Stomach (tissue), 4 donors: ENCODE data around the gene AK5.

Experiments
- POLR2A ChIP-seq, 4 donors: fragments of 450-650 bp; IDR thresholded peaks; one replicate each; pipeline ENCODE4 v1.6.1; 2016; ENCODE audit warnings: antibody characterized with exemption in 4 of 4, control low read depth in 2 of 4, mild to moderate bottlenecking in 1 of 4, moderate library complexity in 1 of 4
- POLR2AphosphoS5 ChIP-seq, 3 donors: sonication (generic); formaldehyde crosslinking; IDR thresholded peaks; one replicate each; pipeline ENCODE4 v1.6.1; 2016; ENCODE audit warnings: antibody characterized with exemption in 3 of 3
- TF ChIP-seq, protein P1 (sequence below), 7 experiments: fragments of 450-650 bp in 4 of 7; fragments of 200-600 bp in 3 of 7; sonication (generic) in 3 of 7; IDR thresholded peaks; one replicate each; pipeline ENCODE4 v1.5.1; 2016 to 2019; ENCODE audit warnings: antibody characterized with exemption in 7 of 7, control low read depth in 2 of 7, mild to moderate bottlenecking in 1 of 7

- TF ChIP-seq POLR2AphosphoS5 (IDR thresholded peaks at IDR 0.05): no peak
- no peak for TF ChIP-seq POLR2A (IDR thresholded peaks at IDR 0.05)
- TF ChIP-seq, protein P1, sequence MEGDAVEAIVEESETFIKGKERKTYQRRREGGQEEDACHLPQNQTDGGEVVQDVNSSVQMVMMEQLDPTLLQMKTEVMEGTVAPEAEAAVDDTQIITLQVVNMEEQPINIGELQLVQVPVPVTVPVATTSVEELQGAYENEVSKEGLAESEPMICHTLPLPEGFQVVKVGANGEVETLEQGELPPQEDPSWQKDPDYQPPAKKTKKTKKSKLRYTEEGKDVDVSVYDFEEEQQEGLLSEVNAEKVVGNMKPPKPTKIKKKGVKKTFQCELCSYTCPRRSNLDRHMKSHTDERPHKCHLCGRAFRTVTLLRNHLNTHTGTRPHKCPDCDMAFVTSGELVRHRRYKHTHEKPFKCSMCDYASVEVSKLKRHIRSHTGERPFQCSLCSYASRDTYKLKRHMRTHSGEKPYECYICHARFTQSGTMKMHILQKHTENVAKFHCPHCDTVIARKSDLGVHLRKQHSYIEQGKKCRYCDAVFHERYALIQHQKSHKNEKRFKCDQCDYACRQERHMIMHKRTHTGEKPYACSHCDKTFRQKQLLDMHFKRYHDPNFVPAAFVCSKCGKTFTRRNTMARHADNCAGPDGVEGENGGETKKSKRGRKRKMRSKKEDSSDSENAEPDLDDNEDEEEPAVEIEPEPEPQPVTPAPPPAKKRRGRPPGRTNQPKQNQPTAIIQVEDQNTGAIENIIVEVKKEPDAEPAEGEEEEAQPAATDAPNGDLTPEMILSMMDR (IDR thresholded peaks at IDR 0.05): no peak
Measured at GRCh38 chr1:77583483-77583882, 301.7 kb downstream of the AK5 start.
